Fibroblast of gingiva (primary cell): Measurements from ENCODE around the gene NOS1AP.
"Not testable (repeated sequence)": the region's sequence is repeated elsewhere in the genome, so short reads cannot be mapped to it uniquely, and the experiment has no call there.

ENCODE experiments used
- DNase-seq: peaks from one replicate; pipeline ENCODE4 v3.0.0-alpha.2; 2011; ENCODE audit warnings: low read depth

The NOS1AP gene

DNA sequence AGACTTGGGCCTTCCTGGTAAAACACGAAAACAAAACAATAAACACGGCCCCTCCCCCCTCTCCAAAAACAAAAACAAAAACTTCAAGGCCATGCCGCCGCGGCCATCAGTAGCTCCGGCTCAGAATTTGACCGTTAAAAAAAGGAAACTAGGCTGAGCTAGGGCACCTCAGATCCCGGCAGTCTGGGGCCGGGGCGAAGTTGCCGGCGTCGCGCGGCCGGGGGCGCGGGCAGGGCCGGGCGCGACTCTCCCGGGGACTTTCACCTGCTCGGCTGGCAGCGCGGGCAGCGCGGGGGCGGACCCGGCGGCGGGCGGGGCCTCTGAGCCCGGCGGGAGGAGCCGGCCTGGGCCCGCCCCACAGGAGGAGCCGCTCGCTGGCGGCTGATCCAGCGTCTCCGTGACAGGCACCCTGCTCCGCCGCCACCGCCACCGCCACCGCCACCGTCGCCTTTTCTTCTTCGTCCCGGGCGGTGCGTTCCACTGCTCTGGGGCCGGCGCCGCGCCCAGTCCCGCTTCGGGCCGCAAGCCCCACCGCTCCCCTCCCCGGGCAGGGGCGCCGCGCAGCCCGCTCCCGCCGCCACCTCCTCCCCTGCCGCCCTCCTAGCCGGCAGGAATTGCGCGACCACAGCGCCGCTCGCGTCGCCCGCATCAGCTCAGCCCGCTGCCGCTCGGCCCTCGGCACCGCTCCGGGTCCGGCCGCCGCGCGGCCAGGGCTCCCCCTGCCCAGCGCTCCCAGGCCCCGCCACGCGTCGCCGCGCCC lies at the start of gene NOS1AP:
Gene NOS1AP (plus strand): TSS at position 358 of the 760 bp plus-strand sequence. CDS start 487 bp downstream, outside the sequence.
- no peak for DNase-seq

DNA sequence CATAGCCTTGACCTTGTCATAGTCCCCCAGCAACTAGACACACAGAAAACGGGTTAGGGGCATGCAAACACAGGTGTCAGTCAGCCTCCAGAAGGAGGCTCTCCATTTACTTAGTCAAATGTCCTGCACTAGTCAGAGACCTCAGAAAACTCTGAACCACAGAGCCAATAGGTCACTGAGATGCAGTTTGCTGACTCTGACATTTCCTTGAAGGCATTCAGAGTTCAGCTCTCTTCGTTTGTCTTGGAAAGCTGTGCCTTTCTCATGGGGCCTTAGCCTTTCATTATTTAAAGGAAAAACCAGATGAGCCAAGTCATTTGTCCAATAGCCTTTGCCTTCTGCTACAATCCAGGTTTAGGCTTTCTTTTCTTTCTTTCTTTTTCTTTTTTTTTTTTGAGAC lies 49.3 kb upstream of the NOS1AP start:
- peak; percentile 31 for DNase-seq

DNA sequence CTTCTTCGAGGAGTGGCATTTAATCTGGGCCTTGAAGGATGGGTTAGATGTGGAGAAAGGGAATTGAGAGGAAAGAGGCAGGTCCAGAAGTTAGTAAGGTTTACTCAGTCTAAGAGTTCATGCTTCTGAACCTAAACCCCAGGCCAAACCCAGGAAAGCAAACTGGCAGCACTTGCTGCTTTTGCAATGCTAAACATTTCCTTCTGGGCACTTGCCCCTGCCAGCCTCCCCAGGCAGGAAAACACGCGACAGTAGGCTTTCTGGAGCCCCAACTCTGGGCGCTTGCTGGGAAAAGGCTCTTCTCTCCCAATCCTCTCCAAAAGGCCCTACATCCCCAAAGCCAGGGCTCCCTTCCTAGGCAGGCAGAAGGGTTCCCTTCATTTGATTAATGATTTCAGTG lies 48.4 kb upstream of the NOS1AP start:
- peak; percentile 47 for DNase-seq

DNA sequence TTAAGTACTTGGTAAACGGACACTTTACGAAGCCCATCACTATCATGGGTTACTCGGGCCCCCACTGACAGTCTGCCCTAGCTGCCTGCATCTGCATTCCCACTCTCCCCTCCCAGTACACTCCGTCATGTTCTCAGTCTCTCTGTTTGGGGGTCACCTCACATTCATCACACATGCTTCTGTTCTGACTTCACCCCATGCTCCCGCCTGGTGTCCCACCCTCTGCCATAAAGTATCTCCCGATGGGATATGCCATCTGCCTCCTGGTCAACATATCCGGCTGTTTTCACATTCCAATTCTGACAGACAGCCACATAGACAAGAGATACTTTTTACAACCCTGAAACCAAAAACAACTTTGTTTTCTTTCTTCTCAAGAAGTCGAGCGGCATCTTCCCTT lies 46.9 kb upstream of the NOS1AP start:
- no peak for DNase-seq

DNA sequence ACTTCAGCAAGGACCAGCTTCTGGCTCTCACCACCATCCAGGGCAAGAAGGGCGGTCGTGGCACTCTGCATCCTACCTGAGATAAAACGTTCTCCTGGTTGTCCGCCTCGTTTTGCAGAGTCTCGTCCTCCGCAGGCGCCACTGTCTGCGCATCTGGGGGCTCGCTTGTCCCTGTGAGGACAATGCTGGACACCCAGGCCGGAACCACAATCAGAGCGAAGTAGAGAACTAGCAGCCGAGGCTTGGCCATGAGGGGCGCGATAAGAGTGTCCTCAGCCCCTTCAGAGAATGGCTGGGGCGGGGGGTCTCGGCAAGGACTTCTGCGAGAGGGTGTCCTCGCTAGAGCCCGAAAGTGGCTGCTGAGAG lies 46.3 kb upstream of the NOS1AP start:
- DNase-seq = no peak

DNA sequence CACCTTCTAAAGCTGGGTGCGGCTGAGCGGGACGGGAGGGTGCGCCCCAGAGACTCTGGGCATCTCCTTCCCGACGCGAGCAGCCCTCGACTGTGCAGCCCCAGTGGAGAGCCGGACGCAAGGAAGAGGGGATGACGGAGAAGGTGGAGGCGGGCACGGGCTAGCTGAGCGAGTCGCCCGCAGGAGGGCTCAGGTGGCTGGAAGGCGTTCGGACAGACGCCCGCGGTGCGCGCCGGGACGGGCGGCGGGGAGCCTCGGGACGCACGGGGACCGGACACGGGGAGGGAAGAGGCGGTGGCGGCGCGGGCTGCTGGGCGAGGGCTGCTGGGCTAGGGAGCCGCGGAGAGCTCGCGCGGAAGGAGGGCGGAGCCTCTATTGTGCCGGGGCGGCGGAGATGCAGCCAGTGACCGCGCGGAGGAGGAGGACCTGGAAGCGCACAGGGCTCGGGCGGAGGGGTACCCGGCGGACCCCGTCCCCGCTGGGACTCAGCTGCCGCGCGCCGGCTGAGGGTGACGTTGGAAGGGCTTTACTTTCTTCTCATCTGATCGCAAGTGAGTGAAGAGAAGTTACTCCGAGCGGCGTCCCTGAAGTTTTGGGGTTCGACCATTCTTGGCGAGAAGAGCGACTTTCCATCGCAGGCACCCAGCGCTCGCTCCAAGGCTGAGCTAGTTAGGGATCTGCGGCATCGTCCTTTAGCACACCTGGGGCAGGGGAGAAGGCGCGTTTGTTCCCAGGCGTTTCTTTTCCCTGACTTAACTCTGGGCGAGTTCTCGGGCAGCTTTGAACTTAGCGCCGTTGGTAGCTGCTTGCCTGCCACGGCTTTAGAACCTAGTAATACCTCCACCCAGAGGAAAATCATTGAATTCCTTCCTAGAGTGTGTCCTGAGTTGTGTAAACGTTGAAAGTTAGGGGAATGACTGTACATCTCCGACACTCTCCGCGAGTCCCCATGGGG lies 45.7 kb upstream of the NOS1AP start, which contains the start of gene OLFML2B:
Gene OLFML2B (minus strand): TSS at position 323 of the 955 bp plus-strand sequence. CDS start 439 bp downstream, outside the sequence.
- peak; percentile 75 for DNase-seq

DNA sequence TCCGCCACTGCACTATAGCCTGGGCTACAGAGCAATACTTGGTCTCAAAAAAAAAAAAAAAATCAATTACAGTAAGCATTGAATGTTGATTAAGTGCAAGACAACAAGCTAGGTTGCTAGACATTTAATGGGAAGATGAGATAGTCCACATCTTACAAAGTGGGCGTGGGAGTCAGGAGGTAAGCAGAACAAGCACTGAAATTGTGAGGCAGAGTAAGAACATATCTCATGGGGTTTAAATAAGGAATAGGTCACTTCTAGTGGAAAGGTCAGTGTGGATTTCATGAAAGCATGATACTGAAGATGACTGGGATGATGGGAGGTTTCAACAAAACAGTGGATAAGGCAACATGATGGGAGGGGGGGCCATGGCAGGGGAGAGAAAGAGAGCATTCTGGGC lies 44.0 kb upstream of the NOS1AP start:
- no peak for DNase-seq

DNA sequence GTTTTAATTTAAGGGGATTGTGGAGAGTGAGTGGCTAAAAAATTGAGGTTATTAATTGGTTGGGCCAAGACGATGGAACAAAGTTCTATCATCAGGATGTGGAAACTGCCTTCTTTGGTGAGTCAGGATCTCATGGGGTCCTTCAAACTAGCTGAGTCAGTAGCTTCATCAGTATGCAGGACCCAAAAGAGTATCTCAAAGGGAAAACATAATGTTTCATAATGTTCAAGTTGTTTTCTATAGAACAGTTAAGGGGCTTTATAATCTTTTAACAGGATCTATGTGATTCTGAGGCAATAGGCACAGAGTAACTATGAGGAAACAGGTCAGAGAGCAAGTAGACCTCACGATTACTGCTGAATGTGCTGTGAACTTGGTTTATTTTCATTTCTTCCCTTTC lies 42.6 kb upstream of the NOS1AP start:
- DNase-seq = peak; percentile 30

DNA sequence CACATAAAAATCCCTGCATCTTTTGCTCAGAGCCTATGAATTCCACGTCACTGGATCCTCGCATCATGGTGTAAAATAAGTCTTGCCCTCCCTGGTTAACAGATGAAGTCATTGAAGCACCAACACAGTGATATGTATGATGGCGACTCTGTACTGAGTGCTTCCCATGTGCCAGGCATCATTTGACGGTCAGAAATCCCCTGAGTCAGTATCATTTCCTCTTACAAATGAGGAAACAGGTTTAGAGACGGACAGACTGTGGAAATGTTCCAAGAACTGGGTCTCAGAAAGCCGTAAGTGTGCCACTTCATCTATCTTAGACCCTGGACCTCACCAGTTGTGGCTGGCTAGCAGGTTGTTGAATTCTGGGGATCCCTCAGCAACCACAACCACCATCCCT lies 40.8 kb upstream of the NOS1AP start:
- no peak for DNase-seq

DNA sequence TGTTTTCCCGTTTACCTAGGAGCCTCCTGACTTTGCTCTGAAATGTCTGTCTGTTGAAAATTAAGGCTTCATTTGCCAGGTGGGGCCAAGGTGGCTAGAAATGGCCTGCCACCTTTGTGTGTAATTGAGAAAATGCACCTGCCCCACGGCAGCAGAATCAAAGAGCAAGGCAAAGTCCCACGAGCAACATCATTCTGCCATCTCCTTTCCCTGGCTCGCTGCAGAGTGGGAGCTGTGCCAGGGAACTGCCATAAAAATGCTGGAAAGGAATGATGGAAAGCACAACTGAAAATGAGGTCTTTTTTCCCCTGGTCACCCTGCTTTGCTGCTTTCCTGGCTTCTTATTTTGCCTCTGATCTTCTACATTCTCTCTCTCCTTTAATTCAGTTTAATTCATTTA lies 40.3 kb upstream of the NOS1AP start:
- DNase-seq = no peak

DNA sequence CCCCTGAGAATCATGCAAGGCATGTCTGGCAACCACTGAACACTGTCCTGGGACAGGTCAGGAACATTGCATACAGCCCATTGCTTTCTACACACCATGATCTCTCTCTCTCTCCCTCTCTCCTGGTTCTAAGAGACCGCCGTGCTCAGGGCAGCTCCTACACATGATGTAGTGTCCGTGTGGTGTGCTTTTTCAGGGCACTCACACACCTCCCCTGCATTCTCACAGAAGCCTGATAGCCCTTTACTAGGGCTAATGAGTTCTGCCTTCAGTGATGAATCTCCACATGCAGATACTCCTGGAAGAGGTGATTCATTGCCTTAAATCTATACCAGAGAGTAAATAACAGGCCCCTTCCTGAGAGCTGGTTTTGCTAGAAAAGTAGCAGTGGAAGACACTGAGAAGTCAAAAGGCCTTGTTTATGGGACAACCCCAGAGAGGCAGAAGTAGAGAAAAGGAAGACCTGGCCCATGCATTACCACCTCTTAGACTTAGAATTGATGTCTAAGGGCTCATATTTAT lies 38.7 kb upstream of the NOS1AP start:
- DNase-seq = no peak

DNA sequence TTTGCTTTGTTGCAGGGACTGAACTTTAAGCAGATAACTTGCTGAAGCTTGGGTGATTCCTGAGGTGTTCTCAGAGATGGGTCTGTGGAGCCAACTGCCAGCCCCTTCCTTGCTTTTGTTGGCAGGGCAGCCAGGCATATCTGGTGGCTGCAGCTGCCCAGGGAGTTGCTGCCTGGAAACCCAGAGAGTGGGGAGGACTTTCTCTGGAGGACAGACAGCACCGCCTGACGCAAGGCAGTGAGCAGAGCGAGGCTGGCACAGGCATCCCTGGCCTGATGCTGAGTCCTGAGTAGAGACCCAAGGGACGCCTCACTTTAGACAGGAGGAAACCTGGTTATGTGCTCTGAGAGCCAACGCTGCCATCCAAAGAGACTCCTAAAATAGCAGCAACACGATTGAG lies 36.1 kb upstream of the NOS1AP start:
- DNase-seq = peak; percentile 32

DNA sequence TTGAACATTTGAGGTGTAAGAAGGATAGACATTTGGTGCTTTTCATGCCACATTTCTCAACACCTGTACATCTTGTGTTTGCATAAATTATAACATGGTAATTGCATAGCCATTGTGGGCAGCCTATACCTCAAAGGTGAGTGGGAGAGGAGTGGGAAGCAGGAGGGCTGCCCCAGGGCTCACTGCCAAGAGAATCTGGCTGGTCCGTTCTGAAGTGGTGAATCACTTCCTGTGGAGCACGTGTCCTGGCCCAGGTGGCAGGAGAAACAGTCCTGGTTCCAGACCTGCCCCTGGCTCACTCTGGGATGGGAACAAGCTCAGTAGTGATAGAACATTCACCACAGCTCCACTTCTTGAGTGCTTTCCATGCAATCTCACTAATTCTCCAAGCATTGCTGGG lies 34.2 kb upstream of the NOS1AP start:
- no peak for DNase-seq

DNA sequence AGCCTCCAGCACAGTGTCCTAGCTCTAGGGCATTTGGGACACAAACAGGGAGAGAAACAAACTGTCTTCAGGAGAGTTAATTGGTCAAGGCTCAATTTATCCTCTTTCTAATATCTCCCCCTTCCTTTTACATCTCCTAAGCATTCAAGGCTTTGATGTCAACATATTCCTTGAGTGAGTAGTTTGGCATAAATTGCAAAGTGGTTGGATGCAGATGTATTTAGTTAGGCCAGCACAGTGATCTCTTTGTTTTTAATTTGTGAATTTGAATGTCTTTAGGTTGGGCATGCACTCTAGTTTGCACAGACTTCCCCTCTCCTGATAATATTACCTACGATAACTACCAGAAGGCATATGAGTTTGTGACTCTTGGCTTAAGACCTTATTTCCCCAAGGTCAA lies 33.3 kb upstream of the NOS1AP start:
- peak; percentile 49 for DNase-seq

DNA sequence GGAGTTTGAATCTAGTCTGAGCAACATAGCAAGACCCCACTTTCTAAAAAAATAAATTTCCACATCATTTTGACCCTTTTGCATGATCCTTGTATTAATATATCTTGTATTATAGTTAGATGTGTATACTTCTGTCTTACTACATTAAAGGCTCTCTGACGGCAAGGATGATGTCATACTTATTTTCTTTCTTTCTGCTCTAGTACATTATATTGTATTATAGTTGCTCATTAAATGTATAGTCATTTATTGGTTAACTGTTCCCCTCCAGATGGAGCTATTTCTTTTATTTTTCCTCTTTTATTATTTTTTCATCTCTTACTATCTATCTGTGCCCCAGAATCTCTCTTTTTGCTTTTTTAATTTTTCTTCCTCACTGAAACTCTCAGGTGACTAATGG lies 30.9 kb upstream of the NOS1AP start:
- no peak for DNase-seq

DNA sequence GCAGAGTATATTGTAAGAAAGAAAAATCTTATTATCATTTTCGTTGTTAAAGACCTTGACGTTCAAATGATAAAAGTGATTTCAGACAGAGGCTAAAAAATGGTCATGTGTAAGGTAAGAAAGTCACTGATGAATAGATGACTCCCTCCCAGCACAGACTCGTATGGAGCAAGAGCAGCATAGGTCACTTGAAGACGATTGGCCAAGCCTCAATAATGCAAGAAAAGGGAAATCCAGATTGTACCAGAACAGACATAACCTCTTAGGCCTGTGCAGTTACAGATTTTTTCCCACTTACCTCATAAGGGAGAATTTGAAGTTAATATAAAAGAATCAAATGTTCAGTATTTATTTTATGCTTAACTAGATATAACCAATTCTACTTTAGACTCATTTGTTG lies 29.5 kb upstream of the NOS1AP start:
- DNase-seq = peak; percentile 2

DNA sequence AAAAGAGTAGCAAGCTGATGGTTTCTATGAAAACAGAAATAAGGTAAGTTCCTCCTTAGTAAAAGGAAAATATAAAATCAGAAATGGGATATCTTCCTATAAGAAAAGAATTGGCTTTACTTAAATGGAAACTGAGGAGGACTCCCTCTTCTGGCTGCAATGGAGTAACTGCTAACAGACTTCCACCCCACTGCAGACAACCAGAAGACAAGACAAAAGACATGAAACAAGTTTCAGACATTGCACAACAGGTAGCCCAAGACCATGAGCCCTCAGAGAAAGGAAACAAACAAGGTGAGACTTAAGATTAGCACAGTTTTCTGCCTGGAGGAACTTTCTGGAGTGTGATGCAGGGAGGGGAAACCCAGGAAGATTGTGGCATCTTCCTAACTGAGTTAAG lies 28.8 kb upstream of the NOS1AP start:
- peak; percentile 35 for DNase-seq

DNA sequence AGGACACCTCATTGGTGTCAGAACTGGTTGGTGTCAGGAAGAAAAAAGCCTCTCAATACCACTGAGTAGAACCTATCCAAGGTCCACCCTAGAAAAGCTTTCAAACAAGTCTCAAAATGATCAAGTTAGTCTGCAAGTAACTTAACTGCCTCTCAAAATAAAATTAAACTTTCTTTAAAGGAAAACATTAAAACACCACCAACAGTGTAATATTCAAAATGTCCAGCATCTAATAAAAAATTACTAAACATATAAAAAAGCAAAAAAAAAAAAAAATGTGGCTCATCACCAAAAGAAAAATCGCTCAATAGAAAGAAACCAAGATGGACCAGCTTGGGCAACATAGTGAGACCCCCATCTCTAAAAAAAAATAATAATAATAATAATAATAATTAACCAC lies 27.1 kb upstream of the NOS1AP start:
- DNase-seq = no peak

DNA sequence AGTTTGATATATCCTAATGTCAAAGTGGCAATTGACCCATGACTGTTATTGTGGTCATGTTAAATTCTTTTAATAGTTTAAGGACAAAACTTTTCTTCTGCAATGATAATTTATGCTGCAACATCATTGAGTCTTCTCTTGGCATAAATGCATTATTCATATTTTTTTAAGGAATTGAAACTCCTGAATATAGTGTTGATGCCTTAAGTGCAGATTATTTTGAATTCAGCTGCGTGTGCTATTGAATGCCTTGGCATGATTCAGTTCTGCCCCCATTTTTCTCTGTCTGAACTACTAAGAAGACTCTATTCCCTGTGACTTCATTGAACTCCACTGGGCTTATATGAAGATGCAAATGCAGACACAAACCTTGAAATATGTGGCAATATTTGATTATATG lies 22.6 kb upstream of the NOS1AP start:
- DNase-seq = no peak

DNA sequence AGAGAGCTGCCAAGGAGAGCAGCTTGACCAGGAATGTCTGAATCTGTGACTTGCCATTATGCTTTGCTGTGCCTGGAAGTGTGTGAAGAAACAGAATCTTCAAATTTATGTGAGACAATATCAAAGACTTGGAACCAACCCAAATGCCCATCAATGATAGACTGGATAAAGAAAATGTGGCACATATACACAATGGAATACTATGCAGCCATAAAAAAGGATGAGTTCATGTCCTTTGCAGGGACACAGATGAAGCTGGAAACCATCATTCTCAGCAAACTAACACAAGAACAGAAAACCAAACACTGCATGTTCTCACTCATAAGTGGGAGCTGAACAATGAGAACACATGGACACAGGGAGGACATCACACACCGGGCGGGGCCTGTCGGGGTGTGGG lies 15.5 kb upstream of the NOS1AP start:
- not testable (repeated sequence) for DNase-seq

DNA sequence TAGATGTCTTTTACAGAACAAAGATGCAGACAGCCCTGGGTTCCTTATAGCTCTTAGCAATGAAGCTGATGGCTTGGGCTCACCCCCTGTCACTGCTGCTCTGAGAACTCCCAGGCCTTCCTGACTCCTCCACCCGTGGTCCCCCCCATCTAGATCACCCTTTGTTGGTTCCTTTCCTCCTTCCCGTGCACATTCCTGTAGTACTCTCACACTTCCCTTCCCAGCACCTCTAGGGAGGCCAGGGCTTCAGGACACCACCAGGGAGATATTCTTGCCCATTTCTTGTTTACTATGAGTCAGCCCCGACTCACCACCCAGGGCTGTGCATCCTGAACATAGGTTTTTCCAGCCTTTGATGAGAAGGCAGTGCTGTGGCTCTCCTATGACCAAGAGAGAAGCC lies 14.4 kb upstream of the NOS1AP start:
- DNase-seq = peak; percentile 36

DNA sequence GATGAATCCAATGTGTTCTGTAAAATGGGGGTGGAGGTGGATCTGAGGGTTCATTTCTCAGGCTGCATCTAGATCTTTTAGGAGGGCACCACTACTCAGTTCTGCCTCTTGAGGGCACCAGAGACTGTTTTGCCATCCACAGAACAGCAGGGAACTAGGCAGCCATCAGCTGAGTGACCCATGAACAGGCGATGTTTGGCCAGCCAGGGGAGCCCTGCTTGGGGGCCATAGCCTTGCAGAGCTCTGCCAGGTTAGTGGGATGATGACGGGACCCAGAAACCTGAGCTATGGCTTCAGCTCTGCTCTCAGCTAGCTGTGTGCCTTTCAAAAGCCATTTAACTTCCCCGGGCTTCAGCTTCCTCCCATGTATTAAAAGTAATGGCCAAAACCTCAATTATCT lies 13.4 kb upstream of the NOS1AP start:
- DNase-seq = peak; percentile 50

DNA sequence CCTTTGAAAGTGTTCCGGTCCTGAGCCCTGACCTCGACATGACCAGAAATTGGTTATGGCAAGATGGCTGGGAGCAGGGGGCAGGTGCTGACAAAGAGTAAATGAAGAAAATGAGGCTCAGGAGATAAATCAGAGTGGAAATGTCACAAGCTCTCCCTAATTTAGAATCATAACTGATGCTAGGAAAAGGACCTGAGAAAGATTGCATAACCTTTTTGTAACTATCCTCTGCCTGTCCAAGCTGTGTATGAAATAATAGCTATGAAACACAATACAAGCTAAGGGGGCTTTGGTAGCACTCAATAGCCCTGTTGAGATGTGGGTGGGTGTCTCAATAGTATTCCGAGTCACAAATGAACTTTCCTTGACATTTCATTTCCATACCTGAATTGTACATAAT lies 12.9 kb upstream of the NOS1AP start:
- DNase-seq = no peak
